Keratinocyte (primary cell): ENCODE data around the gene ARMC10. TPM values are rescaled to one million over a fixed set of nuclear protein-coding genes. Genes with fewer than 3 reads are reported as not detected.
A peak's percentile ranks its signal among the peaks of the same experiment; 100 is the strongest.
"Not testable (repeated sequence)": the region's sequence is repeated elsewhere in the genome, so short reads cannot be mapped to it uniquely, and the experiment has no call there.

Experiments
- DNase-seq: peaks from one replicate; pipeline ENCODE4 v3.0.0-alpha.2; 2011; ENCODE audit warnings: low read depth, missing footprints, low spot score
- FAIRE-seq: peaks from 2 replicates; lab custom pipeline; 2011; peaks lifted over from hg19 to GRCh38; lab: Jason Lieb, UNC
- H2AFZ ChIP-seq: 2 replicates; pipeline ENCODE4 v1.6.0; 2012; ENCODE audit warnings: low read length, control low read depth, inconsistent platforms; ENCODE audit not compliant: control insufficient read depth
- H3K27ac ChIP-seq: 2 replicates; pipeline ENCODE4 v1.5.1; 2011; ENCODE audit warnings: low read length; ENCODE audit not compliant: control insufficient read depth, insufficient read depth
- H3K27me3 ChIP-seq: 3 replicates; pipeline ENCODE4 v1.6.0; 2011; ENCODE audit warnings: low read length; ENCODE audit not compliant: control insufficient read depth, insufficient read depth; ENCODE audit errors: extremely low read depth
- H3K36me3 ChIP-seq, 2 experiments: 2 replicates in 1 of 2; 3 replicates in 1 of 2; pipeline ENCODE4 v1.5.1; 2011; ENCODE audit warnings: low read length in 2 of 2, mild to moderate bottlenecking in 1 of 2; ENCODE audit not compliant: control insufficient read depth in 2 of 2, insufficient read depth in 2 of 2; ENCODE audit errors: extremely low read depth in 1 of 2
- H3K4me1 ChIP-seq: 3 replicates; pipeline ENCODE4 v1.5.1; 2011; ENCODE audit warnings: low read length; ENCODE audit not compliant: control insufficient read depth, insufficient read depth; ENCODE audit errors: extremely low read depth
- H3K4me2 ChIP-seq: 3 replicates; pipeline ENCODE4 v1.6.0; 2011; ENCODE audit warnings: low read depth, low read length; ENCODE audit not compliant: control insufficient read depth, insufficient read depth; ENCODE audit errors: extremely low read depth
- H3K4me3 ChIP-seq, 3 experiments: fragments of 200-600 bp in 1 of 3; sonication (generic) in 1 of 3; 2 replicates in 2 of 3; 3 replicates in 1 of 3; pipeline ENCODE4 v1.5.1; 2011 to 2016; ENCODE audit warnings: low read length in 3 of 3, mild to moderate bottlenecking in 3 of 3, control low read depth in 2 of 3, inconsistent platforms in 1 of 3, low read depth in 1 of 3, mixed read lengths in 1 of 3, mixed run types in 1 of 3, moderate library complexity in 1 of 3; ENCODE audit not compliant: control insufficient read depth in 2 of 3, insufficient read depth in 2 of 3; ENCODE audit errors: extremely low read depth in 1 of 3
- H3K79me2 ChIP-seq: 2 replicates; pipeline ENCODE4 v1.6.0; 2012; ENCODE audit warnings: low read length; ENCODE audit not compliant: control insufficient read depth, insufficient read depth
- H3K9ac ChIP-seq: 3 replicates; pipeline ENCODE4 v1.6.0; 2011; ENCODE audit warnings: low read length; ENCODE audit not compliant: control insufficient read depth, insufficient read depth; ENCODE audit errors: extremely low read depth
- H3K9me1 ChIP-seq: 3 replicates; pipeline ENCODE4 v1.6.0; 2011; ENCODE audit warnings: low read length; ENCODE audit not compliant: control insufficient read depth, insufficient read depth; ENCODE audit errors: extremely low read depth
- H3K9me3 ChIP-seq: 2 replicates; pipeline ENCODE4 v1.5.1; 2012; ENCODE audit warnings: low read depth, low read length; ENCODE audit not compliant: control insufficient read depth
- H4K20me1 ChIP-seq: 3 replicates; pipeline ENCODE4 v1.6.0; 2011; ENCODE audit warnings: low read length; ENCODE audit not compliant: control insufficient read depth, insufficient read depth; ENCODE audit errors: extremely low read depth
- CTCF ChIP-seq, 3 experiments: IDR thresholded peaks in 1 of 3; conservative IDR thresholded peaks in 1 of 3; optimal IDR thresholded peaks in 1 of 3; 2 replicates in 2 of 3; 3 replicates in 1 of 3; pipeline versions ENCODE3 to v1.5.1; 2011; ENCODE audit warnings: low read length in 3 of 3, mild to moderate bottlenecking in 3 of 3, moderate library complexity in 2 of 3, control low read depth in 1 of 3, inconsistent platforms in 1 of 3; ENCODE audit not compliant: insufficient read depth in 2 of 3; ENCODE audit errors: extremely low read depth in 1 of 3
- EZH2 ChIP-seq: IDR thresholded peaks from one replicate; pipeline ENCODE4 v1.6.1; 2012; ENCODE audit warnings: inconsistent platforms, mild to moderate bottlenecking, low read length, moderate library complexity
- dilution Hi-C: fragments of 300-500 bp; cut with MboI; formaldehyde crosslinking; loops from one replicate; pipeline ENCODE4 v1.7.0; 2020; ENCODE audit warnings: low sequenced_read_pairs; ENCODE audit not compliant: extremely low pct_ligation_motif_present
- polyA plus RNA-seq, 5 experiments: library from polyadenylated mRNA; depleted of rRNA in 3 of 5; stranded (reverse) in 3 of 5; stranded (forward) in 1 of 5; unstranded in 1 of 5; fragments of >200 nt; gene quantifications; 1 replicate in 1 of 5; 2 replicates in 3 of 5; 3 replicates in 1 of 5; pipeline versions ENCODE4 v1.2.1 to v1.2.3, GENCODE V29; 2011 to 2012; ENCODE audit warnings: missing spikeins in 2 of 5, low read depth in 1 of 5, low replicate concordance in 1 of 5

Gene ARMC10
- polyA plus RNA-seq, 1 donor (not counting 4 experiments of a cell fraction or from before 2014, with no cell fraction given): 47.1 TPM

- no peaks in the 10 kb centered on the region for H4K20me1 ChIP-seq
- no peaks in the 10 kb centered on the region for H3K9me3 ChIP-seq
- H3K4me1 ChIP-seq: no peaks in the 10 kb centered on the region
- FAIRE-seq: no peak
- H2AFZ ChIP-seq: no peak overlapping the region
- peaks cover 0 to 15% of the 10 kb centered on the region in 2 experiments for H3K36me3 ChIP-seq
- TF ChIP-seq EZH2 (no peak), CTCF (optimal IDR thresholded peaks at IDR 0.05 in 1 of 3, IDR thresholded peaks at IDR 0.05 in 1 of 3, conservative IDR thresholded peaks at IDR 0.05 in 1 of 3; ENCODE audit: extremely low read depth in 1 of 3, insufficient read depth in 2 of 3, low read length in 3 of 3) (no peak)
- H3K9me1 ChIP-seq: no peaks in the 10 kb centered on the region
- DNase-seq: no peak
- H3K4me2 ChIP-seq: no peak overlapping the region
- peaks cover 11% of the 10 kb centered on the region for H3K79me2 ChIP-seq
- H3K27me3 ChIP-seq: no peaks in the 10 kb centered on the region
- dilution Hi-C loops: no loop called here
- no peak overlapping the region for H3K9ac ChIP-seq
- no peak overlapping the region for H3K27ac ChIP-seq
- H3K4me3 ChIP-seq: no peak overlapping the region
Measured at GRCh38 chr7:103083210-103083609, 8.3 kb downstream of the ARMC10 start.

- H3K4me3 ChIP-seq, H4K20me1 ChIP-seq, H3K4me2 ChIP-seq, H3K9me1 ChIP-seq, H3K9ac ChIP-seq, H3K27me3 ChIP-seq, H3K36me3 ChIP-seq, H3K79me2 ChIP-seq, H3K27ac ChIP-seq, DNase-seq, FAIRE-seq, H3K9me3 ChIP-seq, dilution Hi-C loops, H2AFZ ChIP-seq: not testable (repeated sequence)
- H3K4me1 ChIP-seq: peaks cover 14% of the 10 kb centered on the region
Measured at GRCh38 chr7:103092321-103092720, 17.4 kb downstream of the ARMC10 start.

- Histone ChIP-seq H3K79me2 (no peaks in the 10 kb centered on the region), H3K9ac (no peak overlapping the region), H3K4me3 (no peak overlapping the region), H3K36me3 (peaks cover 1 to 8% of the 10 kb centered on the region in 2 experiments), H3K9me3 (no peaks in the 10 kb centered on the region), H3K9me1 (no peaks in the 10 kb centered on the region), H3K27me3 (no peaks in the 10 kb centered on the region), H3K27ac (no peak overlapping the region), H4K20me1 (no peaks in the 10 kb centered on the region), H2AFZ (no peak overlapping the region), H3K4me2 (peak overlapping the region; percentile 0), H3K4me1 (peaks cover 14% of the 10 kb centered on the region)
- FAIRE-seq (no peak), DNase-seq (no peak)
- dilution Hi-C loops: no loop called here
- TF ChIP-seq EZH2: no peak
- TF ChIP-seq CTCF (optimal IDR thresholded peaks at IDR 0.05 in 1 of 3, IDR thresholded peaks at IDR 0.05 in 1 of 3, conservative IDR thresholded peaks at IDR 0.05 in 1 of 3; ENCODE audit: extremely low read depth in 1 of 3, insufficient read depth in 2 of 3, low read length in 3 of 3): no peak
Measured at GRCh38 chr7:103093429-103093828, 18.5 kb downstream of the ARMC10 start.
